Embryonic facial prominence (tissue), 1 donor: ENCODE measurements around the gene OSGEP.
A peak's percentile ranks its signal among the peaks of the same experiment; 100 is the strongest.

Experiments used
- DNase-seq: peaks from one replicate; pipeline ENCODE4 v3.0.0-alpha.2; 2016; ENCODE audit errors: extremely low spot score

Gene OSGEP

GRCh38 chr14:20434701-20435581 lies 19.7 kb downstream of the OSGEP start:
- no peak for DNase-seq

- no peak for DNase-seq
Observed at GRCh38 chr14:20429801-20430669, 24.6 kb downstream of the OSGEP start.

- DNase-seq = no peak
Observed at GRCh38 chr14:20428802-20429201, 25.8 kb downstream of the OSGEP start.

GRCh38 chr14:20428010-20428365 lies 26.6 kb downstream of the OSGEP start:
- no peak for DNase-seq

GRCh38 chr14:20427231-20428009 lies 27.2 kb downstream of the OSGEP start:
- no peak for DNase-seq

- no peak for DNase-seq
Observed at GRCh38 chr14:20424851-20425250, 29.8 kb downstream of the OSGEP start.

GRCh38 chr14:20422886-20423285 lies 31.7 kb downstream of the OSGEP start:
- DNase-seq = no peak

GRCh38 chr14:20421267-20421666 lies 33.3 kb downstream of the OSGEP start:
- DNase-seq = no peak

GRCh38 chr14:20419419-20419818 lies 35.2 kb downstream of the OSGEP start:
- DNase-seq = no peak

GRCh38 chr14:20418501-20418909 lies 36.1 kb downstream of the OSGEP start:
- no peak for DNase-seq

GRCh38 chr14:20417250-20418186 lies 37.1 kb downstream of the OSGEP start:
- DNase-seq = no peak

GRCh38 chr14:20416223-20416622 lies 38.4 kb downstream of the OSGEP start:
- DNase-seq = no peak

- DNase-seq = no peak
Observed at GRCh38 chr14:20415782-20416206, 38.8 kb downstream of the OSGEP start.

GRCh38 chr14:20413744-20414082 lies 40.9 kb downstream of the OSGEP start:
- DNase-seq = no peak

- peak; percentile 64 for DNase-seq
Observed at GRCh38 chr14:20412876-20413743, 41.5 kb downstream of the OSGEP start, which contains the start of gene TEP1. Gene TEP1 (minus strand): TSS chr14:20413501. CDS start chr14:20408439, 5,062 bp downstream.

- no peak for DNase-seq
Observed at GRCh38 chr14:20412411-20412810, 42.2 kb downstream of the OSGEP start.

- no peak for DNase-seq
Observed at GRCh38 chr14:20409226-20409625, 45.4 kb downstream of the OSGEP start.

- no peak for DNase-seq
Observed at GRCh38 chr14:20403521-20403920, 51.1 kb downstream of the OSGEP start.

- DNase-seq = no peak
Observed at GRCh38 chr14:20400965-20401593, 53.5 kb downstream of the OSGEP start.
